OCI-LY1 (cell line): ENCODE results near the gene SLC6A9.

ENCODE experiments used
- H2AFZ ChIP-seq: fragments of 200-600 bp; sonication (generic), shearing (Covaris generic); 2 replicates; pipeline ENCODE4 v1.6.0; 2014; ENCODE audit warnings: antibody characterized with exemption, mild to moderate bottlenecking, low read length
- H3F3A ChIP-seq: fragments of 200-600 bp; sonication (generic), shearing (Covaris generic); 2 replicates; pipeline ENCODE4 v1.6.0; 2014; ENCODE audit warnings: mild to moderate bottlenecking, antibody characterized with exemption, low read length, moderate library complexity; ENCODE audit not compliant: insufficient read depth
- H3K27ac ChIP-seq: fragments of 200-600 bp; sonication (generic); 2 replicates; pipeline ENCODE4 v1.5.1; 2014; ENCODE audit warnings: low read length, mixed run types, mild to moderate bottlenecking, low read depth; ENCODE audit not compliant: poor library complexity, severe bottlenecking
- H3K27me3 ChIP-seq: fragments of 200-600 bp; sonication (generic); 2 replicates; pipeline ENCODE4 v1.6.0; 2014; ENCODE audit warnings: antibody characterized with exemption, mild to moderate bottlenecking, low read length, moderate library complexity; ENCODE audit not compliant: insufficient read depth
- H3K36me3 ChIP-seq: fragments of 200-600 bp; sonication (generic); 2 replicates; pipeline ENCODE4 v1.6.1; 2014; ENCODE audit warnings: mild to moderate bottlenecking, antibody characterized with exemption, low read length, moderate library complexity, mixed read lengths; ENCODE audit not compliant: insufficient read depth
- H3K4me1 ChIP-seq: fragments of 200-600 bp; sonication (generic); 2 replicates; pipeline ENCODE4 v1.5.1; 2014; ENCODE audit warnings: mild to moderate bottlenecking, low read length, moderate library complexity; ENCODE audit not compliant: insufficient read depth, severe bottlenecking
- H3K4me2 ChIP-seq: fragments of 200-600 bp; sonication (generic), shearing (Covaris generic); 2 replicates; pipeline ENCODE4 v1.6.1; 2014; ENCODE audit warnings: low read length
- H3K4me3 ChIP-seq: fragments of 200-600 bp; sonication (generic); 2 replicates; pipeline ENCODE4 v1.5.1; 2014; ENCODE audit warnings: low read length, low read depth, mild to moderate bottlenecking, mixed read lengths; ENCODE audit not compliant: poor library complexity, severe bottlenecking
- H3K79me2 ChIP-seq: fragments of 200-600 bp; shearing (Covaris generic); 2 replicates; pipeline ENCODE4 v1.6.1; 2016; ENCODE audit warnings: mixed run types, low read length, mixed read lengths; ENCODE audit not compliant: insufficient read depth
- H3K9ac ChIP-seq: fragments of 200-600 bp; sonication (generic), shearing (Covaris generic); 2 replicates; pipeline ENCODE4 v1.6.1; 2014; ENCODE audit warnings: mild to moderate bottlenecking, low read length, mixed read lengths
- H3K9me2 ChIP-seq: fragments of 200-600 bp; sonication (generic), shearing (Covaris generic); 2 replicates; pipeline ENCODE4 v1.6.1; 2014; ENCODE audit warnings: low read depth, mild to moderate bottlenecking, low read length, mixed read lengths
- H3K9me3 ChIP-seq: fragments of 200-600 bp; shearing (Covaris generic); 2 replicates; pipeline ENCODE4 v1.6.1; 2014; ENCODE audit warnings: low read length, mixed read lengths
- H4K20me1 ChIP-seq: fragments of 200-600 bp; sonication (generic), shearing (Covaris generic); 2 replicates; pipeline ENCODE4 v1.6.0; 2016; ENCODE audit warnings: mild to moderate bottlenecking, low read length; ENCODE audit not compliant: insufficient read depth
- EZH2 ChIP-seq: fragments of 200-600 bp; sonication (generic), shearing (Covaris generic); IDR thresholded peaks from 2 replicates; pipeline ENCODE4 v1.8.0; 2017; ENCODE audit warnings: borderline replicate concordance, mixed run types, mild to moderate bottlenecking, antibody characterized with exemption, low read length, moderate library complexity, mixed read lengths
- TF ChIP-seq, protein P1 (sequence below): fragments of 200-600 bp; sonication (generic), shearing (Covaris generic); IDR thresholded peaks from 2 replicates; pipeline ENCODE4 v1.5.1; 2017; ENCODE audit warnings: mild to moderate bottlenecking, antibody characterized with exemption, low read length, moderate library complexity, mixed read lengths

SLC6A9 gene

DNA sequence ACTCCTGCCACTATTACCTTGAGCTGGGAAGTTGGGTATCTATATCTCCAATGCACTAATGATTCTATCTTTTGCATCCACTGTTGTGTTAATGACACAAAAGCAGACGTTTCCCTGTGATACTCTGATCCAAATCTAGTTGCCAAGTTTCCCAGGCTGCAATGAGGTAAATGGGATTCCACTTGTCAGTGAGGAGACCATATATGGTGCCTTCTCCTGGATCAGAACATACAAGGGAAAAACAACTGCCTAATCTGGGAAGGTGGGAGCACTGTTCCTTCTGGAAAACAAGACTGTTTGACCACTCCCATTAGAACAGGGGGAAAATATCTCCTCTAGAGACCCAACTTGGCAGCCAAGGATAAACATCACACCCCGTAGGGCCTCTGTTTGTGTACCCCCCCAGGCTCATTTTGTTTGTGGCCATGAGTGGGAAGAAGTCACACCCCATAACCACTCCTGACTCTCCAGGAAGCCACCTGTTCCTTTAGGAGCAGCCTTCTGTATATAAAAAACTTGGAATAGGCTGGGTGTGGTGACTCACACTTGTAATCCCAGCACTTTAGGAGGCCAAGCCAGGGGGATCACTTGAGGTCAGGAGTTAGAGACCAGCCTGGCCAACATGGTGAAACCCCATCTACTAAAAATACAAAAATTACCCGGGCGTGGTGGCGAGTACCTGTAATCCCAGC lies 28.5 kb upstream of the SLC6A9 start:
- no peak overlapping the region for H3K27ac ChIP-seq
- no peak for TF ChIP-seq EZH2
- TF ChIP-seq, protein P1, sequence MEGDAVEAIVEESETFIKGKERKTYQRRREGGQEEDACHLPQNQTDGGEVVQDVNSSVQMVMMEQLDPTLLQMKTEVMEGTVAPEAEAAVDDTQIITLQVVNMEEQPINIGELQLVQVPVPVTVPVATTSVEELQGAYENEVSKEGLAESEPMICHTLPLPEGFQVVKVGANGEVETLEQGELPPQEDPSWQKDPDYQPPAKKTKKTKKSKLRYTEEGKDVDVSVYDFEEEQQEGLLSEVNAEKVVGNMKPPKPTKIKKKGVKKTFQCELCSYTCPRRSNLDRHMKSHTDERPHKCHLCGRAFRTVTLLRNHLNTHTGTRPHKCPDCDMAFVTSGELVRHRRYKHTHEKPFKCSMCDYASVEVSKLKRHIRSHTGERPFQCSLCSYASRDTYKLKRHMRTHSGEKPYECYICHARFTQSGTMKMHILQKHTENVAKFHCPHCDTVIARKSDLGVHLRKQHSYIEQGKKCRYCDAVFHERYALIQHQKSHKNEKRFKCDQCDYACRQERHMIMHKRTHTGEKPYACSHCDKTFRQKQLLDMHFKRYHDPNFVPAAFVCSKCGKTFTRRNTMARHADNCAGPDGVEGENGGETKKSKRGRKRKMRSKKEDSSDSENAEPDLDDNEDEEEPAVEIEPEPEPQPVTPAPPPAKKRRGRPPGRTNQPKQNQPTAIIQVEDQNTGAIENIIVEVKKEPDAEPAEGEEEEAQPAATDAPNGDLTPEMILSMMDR, result no peak
- no peaks in the 10 kb centered on the region for H3K27me3 ChIP-seq
- no peaks in the 10 kb centered on the region for H3K4me1 ChIP-seq
- H3K4me3 ChIP-seq, result no peak overlapping the region
- H2AFZ ChIP-seq, result no peak overlapping the region
- H3K4me2 ChIP-seq, result no peak overlapping the region
- H4K20me1 ChIP-seq, result no peaks in the 10 kb centered on the region
- no peaks in the 10 kb centered on the region for H3F3A ChIP-seq
- no peaks in the 10 kb centered on the region for H3K79me2 ChIP-seq
- no peak overlapping the region for H3K9ac ChIP-seq
- H3K9me3 ChIP-seq, result no peaks in the 10 kb centered on the region
- no peaks in the 10 kb centered on the region for H3K9me2 ChIP-seq
- no peaks in the 10 kb centered on the region for H3K36me3 ChIP-seq

DNA sequence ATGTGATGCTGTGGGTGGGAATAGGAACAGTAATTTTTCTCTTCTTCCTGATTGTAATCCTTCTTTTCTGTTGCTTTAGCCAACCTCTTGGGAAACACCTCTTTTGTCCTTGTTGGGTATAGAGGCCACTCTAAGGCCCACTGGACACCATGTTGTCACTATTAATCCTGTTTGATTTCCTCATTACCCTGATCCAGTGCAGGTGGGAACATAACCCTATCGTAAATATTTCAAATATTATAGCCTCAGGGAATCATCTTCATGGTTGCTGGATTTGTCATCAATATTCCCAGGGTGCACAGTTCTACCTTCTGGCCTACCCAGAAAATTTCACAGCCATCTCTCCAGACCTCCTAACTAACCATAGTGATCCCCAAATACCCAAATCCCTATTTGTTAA lies 27.9 kb upstream of the SLC6A9 start:
- no peak overlapping the region for H3K4me2 ChIP-seq
- no peaks in the 10 kb centered on the region for H3F3A ChIP-seq
- H3K79me2 ChIP-seq, result no peaks in the 10 kb centered on the region
- no peaks in the 10 kb centered on the region for H3K9me3 ChIP-seq
- H2AFZ ChIP-seq, result no peak overlapping the region
- no peaks in the 10 kb centered on the region for H3K36me3 ChIP-seq
- H3K27me3 ChIP-seq, result no peaks in the 10 kb centered on the region
- H3K9ac ChIP-seq, result no peak overlapping the region
- no peaks in the 10 kb centered on the region for H3K4me1 ChIP-seq
- H3K9me2 ChIP-seq, result no peaks in the 10 kb centered on the region
- H4K20me1 ChIP-seq, result no peaks in the 10 kb centered on the region
- H3K27ac ChIP-seq, result no peak overlapping the region
- no peak overlapping the region for H3K4me3 ChIP-seq
- TF ChIP-seq, protein P1, result no peak
- no peak for TF ChIP-seq EZH2

DNA sequence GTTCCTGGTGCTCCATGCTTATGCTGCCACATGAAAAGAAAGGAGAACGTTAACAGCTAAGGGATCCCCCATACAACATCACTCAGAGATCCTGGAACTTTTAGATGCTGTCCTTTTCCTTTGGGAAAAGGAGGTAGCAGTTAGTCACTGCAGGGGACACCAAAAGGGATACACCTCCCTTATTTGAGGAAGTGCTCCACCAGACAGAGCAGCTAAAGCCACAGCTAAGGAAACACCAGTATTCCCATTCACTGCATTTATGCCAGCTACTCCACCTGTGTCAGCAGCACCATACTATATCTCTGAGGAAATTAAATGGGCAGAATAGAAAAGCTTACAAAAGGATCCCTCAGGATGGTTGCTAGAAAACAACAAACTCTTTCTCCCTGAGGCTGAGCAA lies 26.0 kb upstream of the SLC6A9 start:
- no peaks in the 10 kb centered on the region for H3K79me2 ChIP-seq
- no peak overlapping the region for H2AFZ ChIP-seq
- H3F3A ChIP-seq, result no peaks in the 10 kb centered on the region
- H3K9me3 ChIP-seq, result no peaks in the 10 kb centered on the region
- no peaks in the 10 kb centered on the region for H3K4me1 ChIP-seq
- no peak overlapping the region for H3K9ac ChIP-seq
- H4K20me1 ChIP-seq, result no peaks in the 10 kb centered on the region
- H3K4me2 ChIP-seq, result no peak overlapping the region
- H3K9me2 ChIP-seq, result no peaks in the 10 kb centered on the region
- H3K27ac ChIP-seq, result no peak overlapping the region
- TF ChIP-seq, protein P1, result no peak
- no peak for TF ChIP-seq EZH2
- no peaks in the 10 kb centered on the region for H3K27me3 ChIP-seq
- H3K4me3 ChIP-seq, result no peak overlapping the region
- H3K36me3 ChIP-seq, result no peaks in the 10 kb centered on the region
